Urothelium cell line (cell line): ENCODE results near the gene SNPH.

Experiments used
- DNase-seq: peaks from one replicate; pipeline ENCODE4 v3.0.0; 2011; ENCODE audit warnings: low spot score, mixed read lengths
- FAIRE-seq: peaks from 2 replicates; lab custom pipeline; 2011; peaks lifted over from hg19 to GRCh38; lab: Jason Lieb, UNC

The SNPH gene

DNA sequence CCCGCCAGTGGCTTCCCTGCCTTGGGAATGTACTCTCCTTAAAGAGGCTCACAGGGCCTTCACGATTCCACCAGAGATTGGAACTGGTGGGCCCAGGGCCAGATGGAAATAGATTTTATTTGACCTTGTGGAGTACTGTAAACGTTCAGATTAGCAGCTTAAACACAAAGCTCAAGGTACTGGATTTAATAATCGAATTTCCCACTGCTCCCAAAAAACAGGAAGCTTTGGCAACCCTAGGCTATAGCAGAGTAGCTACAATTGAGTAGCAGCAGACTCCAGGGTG is 55.5 kb downstream of the SNPH start:
- no peak for FAIRE-seq

GRCh38 chr20:1322511-1323245 is 56.6 kb downstream of the SNPH start:
- FAIRE-seq (no peak), DNase-seq (no peak)

More for the DNA sequence above, 55.5 kb downstream of the SNPH start:
- DNase-seq = no peak

- no peak for DNase-seq
- no peak for FAIRE-seq
These were observed 57.2 kb downstream of the SNPH start for GRCh38 chr20:1323256-1323655.

DNA sequence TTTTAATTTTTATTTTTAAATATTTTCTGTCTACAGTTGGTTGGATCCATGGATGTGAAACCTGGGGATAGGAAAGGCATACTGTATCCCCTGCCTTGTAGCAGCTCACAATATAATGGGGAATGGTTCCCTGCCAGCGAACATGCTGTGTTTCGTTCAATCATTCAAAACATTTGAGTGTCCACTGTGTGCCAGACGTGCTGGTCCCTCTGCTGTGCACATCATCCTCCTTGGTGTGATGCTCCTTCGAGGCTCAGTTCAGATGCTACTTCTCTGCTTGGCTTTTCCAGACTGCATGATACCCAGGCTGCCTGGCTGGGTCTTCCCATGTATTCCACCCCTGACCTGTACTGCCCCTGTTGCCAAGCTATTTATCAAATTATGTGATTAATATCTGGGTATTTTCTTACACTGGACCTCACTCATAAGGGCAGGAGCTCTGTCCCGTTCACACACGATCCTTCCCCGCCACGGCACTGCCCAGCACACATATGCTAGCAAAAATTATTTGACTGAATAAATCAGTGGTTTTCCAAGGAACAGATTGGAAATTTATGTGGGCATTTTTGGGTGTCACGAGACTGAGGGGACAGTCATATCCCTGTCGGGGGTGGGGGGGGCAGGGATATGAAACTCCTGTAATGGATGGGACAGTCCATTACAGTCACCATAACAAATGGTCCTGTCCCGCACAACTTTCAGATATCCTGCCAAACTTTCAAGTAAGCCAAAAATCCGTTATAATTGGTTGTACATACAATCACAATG is 57.9 kb downstream of the SNPH start:
- no peak for DNase-seq

DNA sequence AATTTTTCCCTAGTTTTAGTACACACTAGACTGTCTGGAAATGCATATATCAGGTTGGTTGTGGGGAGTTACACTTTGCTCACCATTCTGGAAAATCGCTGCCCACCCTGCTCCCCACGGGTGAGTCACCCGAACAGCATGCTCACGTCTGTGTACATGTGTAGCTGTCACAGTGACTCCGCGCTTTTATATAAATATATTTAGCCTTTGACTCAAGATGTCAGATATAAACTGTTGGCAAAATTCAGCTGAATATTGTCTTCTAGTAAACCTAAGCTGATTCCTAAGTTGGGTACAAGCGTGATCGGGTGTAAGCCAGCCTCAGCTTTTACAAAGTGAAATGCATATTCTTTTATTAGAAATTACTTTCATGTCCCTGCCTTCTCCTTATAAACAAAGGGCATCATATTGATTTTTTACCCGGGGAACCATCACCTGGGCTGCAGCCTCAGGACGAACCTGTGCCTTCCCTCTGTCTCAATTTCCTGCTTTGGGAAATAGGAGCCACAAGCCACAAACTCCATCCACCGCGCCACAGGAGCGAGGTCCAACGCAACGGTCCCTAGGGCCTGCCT is 58.6 kb downstream of the SNPH start:
- peak; percentile 27 for DNase-seq
- no peak for FAIRE-seq

More for the DNA sequence above, 57.9 kb downstream of the SNPH start:
- no peak for FAIRE-seq

DNA sequence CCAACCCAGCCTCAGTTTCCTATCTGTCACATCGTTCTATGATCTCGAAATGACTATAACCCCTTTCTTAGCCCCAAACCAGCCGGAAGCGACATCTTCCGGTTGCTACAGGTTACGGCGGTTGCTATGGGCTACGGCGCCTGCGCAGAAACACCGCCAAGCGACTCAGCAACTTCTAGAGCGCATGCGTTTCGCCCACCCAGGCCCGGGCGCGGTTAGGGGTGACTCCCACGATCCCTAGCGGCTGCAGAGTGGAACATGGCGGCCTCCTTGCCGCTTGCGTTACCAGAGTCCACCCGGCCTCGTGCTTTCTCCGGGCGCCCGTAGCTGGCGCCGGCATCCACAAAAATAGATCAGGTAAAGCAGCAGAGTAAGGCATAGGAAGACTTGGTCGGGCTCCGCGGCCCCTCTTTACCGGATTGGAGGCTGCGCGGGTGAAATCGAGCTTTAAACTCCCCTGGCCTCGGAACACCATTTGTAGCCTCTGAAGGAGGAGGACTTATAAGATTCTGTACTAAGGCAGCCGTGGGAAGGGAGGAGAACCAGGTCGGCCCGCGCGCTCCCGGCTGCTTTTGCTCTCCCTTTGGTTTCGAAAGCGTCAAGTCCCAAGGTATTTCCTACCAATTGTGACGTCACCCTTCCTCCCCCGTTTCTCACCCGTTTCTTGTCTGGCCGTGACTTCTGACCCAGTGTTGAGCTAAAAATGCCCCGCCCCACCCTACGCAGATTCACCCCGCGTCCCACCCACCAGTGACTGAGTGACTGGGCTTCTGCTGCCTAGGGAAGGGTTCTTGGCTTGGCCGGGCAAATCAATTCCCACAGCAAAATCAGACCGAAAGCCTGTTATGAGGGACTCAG is 59.3 kb downstream of the SNPH start:
- DNase-seq = peak; percentile 98
- no peak for FAIRE-seq

DNA sequence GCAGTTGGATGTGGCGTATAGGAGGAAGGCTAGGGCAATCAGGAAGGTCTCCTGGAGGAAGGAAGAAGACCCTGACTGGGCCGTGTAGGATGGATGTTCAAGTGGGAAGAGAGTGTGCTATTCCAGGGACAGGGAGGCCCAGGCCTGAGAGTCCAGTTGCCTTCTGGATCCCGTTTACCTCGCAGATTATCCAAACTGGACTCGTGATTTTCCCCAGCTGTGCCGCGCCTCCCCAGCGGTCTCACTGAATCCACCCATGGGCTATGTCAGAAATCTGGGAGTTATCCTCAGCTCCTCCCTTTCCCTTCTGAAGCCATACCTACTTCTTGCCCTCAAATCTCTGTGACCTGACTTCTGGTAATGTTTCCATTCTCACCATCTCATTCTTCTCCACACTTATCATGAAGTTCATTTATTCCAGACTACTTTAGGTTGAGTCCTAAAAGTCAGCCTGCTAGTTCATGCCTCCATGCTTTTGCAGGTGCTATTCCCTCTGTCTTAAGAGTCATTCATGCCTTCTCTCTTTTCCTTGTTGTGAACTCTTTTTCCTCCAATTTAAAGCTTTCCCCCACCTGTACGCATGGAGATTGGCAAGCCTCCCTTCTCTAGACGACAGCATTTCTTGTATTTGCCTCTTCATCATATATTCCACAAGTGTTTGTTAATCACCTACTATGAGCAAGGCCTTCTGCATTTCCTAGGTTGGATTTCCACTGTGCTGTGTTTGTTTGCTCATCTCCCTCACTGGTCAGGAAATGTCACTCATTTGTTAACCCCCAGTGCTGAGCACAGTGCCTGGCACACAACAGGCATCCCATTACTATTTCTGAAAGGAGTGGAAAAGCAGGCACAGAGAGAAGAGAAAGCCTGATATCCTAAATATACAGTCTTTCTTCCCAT is 60.2 kb downstream of the SNPH start:
- no peak for FAIRE-seq
- no peak for DNase-seq

DNA sequence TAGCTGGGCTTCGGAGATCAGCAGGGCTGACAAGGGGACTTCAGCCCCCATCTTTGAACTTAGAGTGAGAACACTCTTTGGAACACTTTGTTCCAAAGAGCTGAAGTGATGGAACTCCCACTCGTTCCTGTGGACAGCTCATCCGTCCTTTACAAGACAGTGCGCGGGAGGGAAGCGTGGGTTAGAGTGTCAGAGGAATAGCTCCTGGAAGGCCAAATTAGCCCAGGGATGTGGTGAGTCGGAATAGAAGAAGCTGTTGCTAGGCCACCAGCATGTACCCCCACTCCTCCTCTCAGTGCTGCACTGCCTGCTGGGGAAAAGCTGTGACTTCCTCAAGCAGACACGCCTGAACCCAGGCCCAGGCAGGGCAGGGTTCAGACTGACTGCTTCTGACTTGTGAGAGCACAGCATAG is 61.2 kb downstream of the SNPH start:
- FAIRE-seq = no peak
- DNase-seq = no peak

DNA sequence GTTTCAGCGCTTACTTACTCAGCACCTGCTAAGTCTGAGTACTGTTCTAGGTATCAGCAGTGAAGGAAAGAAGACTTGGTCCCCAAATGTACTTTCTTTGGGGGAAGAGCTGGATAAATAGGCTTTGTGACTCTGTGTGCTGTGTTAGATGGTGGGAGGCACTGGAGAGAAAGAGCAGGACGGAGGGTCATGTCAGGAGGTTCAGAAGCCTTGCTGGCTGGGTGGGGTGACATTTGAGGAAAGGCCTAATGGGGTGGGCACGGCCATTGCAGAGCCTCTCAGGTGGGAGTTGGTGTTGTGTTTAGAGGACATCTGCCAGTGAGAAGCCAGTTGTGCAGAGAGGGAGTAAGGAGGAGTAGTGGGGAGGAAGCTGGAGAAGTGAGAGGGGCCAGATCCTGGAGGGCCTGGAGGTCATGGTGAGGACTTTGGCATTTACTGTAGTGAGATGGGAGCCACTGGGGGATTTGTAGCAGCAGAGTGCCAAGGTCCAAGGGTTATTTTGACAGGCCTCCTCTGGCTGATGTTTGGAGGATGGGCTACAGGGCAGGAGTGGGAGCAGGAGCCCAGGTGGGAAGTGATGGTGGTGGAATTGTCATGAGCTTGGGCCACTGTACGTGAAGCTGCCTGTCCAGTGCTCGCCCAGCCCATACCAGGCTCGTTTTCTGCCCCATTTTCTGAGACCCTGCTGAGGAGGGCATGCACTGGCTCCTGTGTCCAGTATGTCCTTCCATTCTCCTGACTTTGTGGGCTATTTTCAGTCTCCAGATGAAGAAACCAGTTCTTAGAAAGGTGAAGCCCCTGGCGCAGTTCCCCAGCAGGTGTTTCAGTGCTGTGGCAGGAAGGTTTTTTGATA is 62.0 kb downstream of the SNPH start:
- no peak for DNase-seq
- FAIRE-seq = no peak

GRCh38 chr20:1328680-1329330 is 62.7 kb downstream of the SNPH start, which contains the start of gene SDCBP2:
Gene SDCBP2 (minus strand): TSS chr20:1329139. CDS start chr20:1320416, 8,723 bp downstream.
- FAIRE-seq (no peak), DNase-seq (no peak)

DNA sequence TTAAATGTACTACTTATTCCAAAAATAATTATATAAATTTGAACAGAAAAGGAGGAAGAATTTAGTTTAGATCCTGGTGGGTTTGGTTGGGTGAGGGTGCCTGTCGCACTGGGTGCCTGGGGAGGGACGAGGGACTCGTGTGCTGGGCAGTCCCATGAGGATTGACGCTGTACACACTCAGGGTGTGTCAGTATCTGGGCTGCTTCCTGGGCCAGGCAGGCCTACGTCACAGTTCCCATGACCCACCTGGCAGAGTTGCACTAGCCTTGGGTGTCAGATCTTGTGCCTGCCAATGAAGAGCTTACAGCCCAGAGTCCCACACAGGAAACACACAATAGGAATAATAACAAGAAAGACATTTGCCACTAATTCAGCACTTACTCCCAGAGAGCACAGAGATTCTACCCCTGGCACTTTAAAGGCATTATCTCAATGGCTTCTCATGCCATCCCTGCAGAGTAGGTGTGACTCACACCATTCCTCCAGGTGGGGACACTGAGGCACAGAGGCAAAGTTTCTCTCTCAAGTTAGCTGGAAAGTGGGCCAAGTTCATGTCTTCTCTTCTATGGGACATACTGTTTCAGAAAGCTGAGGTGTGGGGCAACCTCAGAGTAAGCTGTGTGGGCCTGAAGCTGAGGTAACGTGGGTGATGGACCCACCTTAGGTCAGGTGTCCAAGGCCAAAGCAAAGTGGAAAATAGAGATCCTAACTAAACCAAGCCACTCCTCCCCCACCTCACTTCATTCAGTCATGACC is 64.2 kb downstream of the SNPH start:
- FAIRE-seq (no peak), DNase-seq (no peak)

GRCh38 chr20:1331101-1331500 is 65.0 kb downstream of the SNPH start:
- no peak for FAIRE-seq
- no peak for DNase-seq

DNA sequence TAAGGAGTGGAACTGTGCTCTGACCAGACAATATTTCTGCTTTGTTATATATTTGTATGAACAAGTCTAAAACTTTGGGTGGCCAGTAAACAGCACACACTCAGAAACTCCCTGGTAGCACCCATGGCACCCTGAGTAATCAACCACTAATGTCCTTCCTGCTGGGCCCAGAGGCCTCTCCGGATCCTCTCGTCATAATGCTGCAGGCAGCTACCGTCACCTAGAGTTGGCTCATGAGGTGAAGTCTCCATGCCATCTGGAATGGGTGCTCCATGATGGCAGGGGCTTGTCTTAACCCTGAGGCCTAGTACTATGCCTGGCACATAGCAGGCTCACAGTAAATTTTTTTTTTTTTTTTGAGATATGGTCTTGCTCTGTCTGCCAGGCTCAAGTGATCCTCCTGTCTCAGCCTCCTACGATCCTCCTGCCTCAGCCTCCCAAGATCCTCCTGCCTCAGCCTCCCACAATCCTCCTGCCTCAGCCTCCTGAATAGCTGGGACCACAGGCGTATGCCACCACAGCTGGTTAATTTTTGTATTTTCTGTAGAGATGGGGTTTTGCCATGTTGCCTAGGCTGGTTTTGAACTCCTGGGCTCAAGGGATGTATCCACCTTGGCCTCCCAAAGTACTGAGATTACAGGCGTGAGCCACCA is 65.8 kb downstream of the SNPH start:
- FAIRE-seq = no peak

GRCh38 chr20:1332749-1333300 is 66.7 kb downstream of the SNPH start:
- no peak for DNase-seq
- no peak for FAIRE-seq

More for the DNA sequence above, 65.8 kb downstream of the SNPH start:
- DNase-seq = no peak

- no peak for FAIRE-seq
- no peak for DNase-seq
These were observed 67.6 kb downstream of the SNPH start for GRCh38 chr20:1333462-1334369.

DNA sequence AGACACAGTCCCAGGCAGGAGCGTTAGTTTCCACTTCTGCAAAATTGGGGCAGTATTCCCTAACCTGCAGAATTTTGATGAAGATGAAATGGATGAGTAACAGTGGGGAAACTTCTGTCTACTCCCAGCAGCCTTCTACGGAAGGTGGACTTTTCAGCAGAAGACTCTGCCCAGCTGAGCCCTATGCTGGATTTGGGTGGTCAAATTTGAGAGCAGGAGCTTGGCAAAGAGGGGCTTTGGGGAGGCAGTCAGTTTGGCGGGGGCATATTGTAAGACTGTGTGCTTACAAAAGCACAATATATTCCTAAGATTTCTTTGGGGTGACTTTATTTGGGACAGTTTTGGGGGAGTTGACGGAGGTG is 68.3 kb downstream of the SNPH start:
- no peak for DNase-seq
- FAIRE-seq = no peak
